ENCODE results near the gene SEPTIN10. TPM values are rescaled to one million over a fixed set of nuclear protein-coding genes. Genes with fewer than 3 reads are reported as not detected.

The SEPTIN10 gene
- total RNA-seq, 1 experiment from 2014 or later: 112 TPM

GRCh38 chr2:109637749-109638570, 24.2 kb upstream of the SEPTIN10 start:
- TF ChIP-seq, protein P1, sequence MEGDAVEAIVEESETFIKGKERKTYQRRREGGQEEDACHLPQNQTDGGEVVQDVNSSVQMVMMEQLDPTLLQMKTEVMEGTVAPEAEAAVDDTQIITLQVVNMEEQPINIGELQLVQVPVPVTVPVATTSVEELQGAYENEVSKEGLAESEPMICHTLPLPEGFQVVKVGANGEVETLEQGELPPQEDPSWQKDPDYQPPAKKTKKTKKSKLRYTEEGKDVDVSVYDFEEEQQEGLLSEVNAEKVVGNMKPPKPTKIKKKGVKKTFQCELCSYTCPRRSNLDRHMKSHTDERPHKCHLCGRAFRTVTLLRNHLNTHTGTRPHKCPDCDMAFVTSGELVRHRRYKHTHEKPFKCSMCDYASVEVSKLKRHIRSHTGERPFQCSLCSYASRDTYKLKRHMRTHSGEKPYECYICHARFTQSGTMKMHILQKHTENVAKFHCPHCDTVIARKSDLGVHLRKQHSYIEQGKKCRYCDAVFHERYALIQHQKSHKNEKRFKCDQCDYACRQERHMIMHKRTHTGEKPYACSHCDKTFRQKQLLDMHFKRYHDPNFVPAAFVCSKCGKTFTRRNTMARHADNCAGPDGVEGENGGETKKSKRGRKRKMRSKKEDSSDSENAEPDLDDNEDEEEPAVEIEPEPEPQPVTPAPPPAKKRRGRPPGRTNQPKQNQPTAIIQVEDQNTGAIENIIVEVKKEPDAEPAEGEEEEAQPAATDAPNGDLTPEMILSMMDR (conservative IDR thresholded peaks at IDR 0.05): no peak
- TF ChIP-seq EZH2 (IDR thresholded peaks at IDR 0.05; ENCODE audit: low read depth): no peak
- DNase-seq: peak in 1 of 2 experiments; percentile 73
- no peaks in the 10 kb centered on the region for H3K9me2 ChIP-seq (ENCODE audit: insufficient read depth)
- no TSS peak for BruUV-seq (replicated peaks)
- no peaks in the 10 kb centered on the region for H3K27me3 ChIP-seq (ENCODE audit: insufficient read depth, low read depth)
- peaks cover 4% of the 10 kb centered on the region; the same call in 1 of the 2 replicates for H3K9me3 ChIP-seq (ENCODE audit: insufficient read depth, low read depth)
- peaks cover 16% of the 10 kb centered on the region for H3F3A ChIP-seq (ENCODE audit: insufficient read depth, low read depth)
- ChIA-PET POLR2A (ENCODE audit: unreplicated experiment) (no interaction called here), CTCF (no interaction called here)
- H3K4me2 ChIP-seq: peak overlapping the region; percentile 59
- H3K79me2 ChIP-seq (ENCODE audit: low read depth): no peaks in the 10 kb centered on the region
- H3K27ac ChIP-seq: peak overlapping the region; percentile 55
- intact Hi-C loops (cut with micrococcal nuclease; ENCODE audit: unreplicated experiment): no loop called here
- 0 out of 2 replicates have a peak overlapping the region, but pooled peaks have one; percentile 12 for H2AFZ ChIP-seq
- H4K20me1 ChIP-seq (ENCODE audit: insufficient read depth): no peaks in the 10 kb centered on the region
- peaks cover 31% of the 10 kb centered on the region for H3K4me1 ChIP-seq (replicated peaks; ENCODE audit: insufficient read depth)
- H3K4me3 ChIP-seq: no peak overlapping the region; the same call in 1 of the 2 replicates
- no peaks in the 10 kb centered on the region for H3K36me3 ChIP-seq (ENCODE audit: low read depth)

GRCh38 chr2:109636317-109636716, 22.6 kb upstream of the SEPTIN10 start:
- Histone ChIP-seq H2AFZ (no peak overlapping the region), H3K4me1 (replicated peaks; ENCODE audit: insufficient read depth) (peaks cover 48% of the 10 kb centered on the region), H3K4me3 (no peak overlapping the region), H3K79me2 (ENCODE audit: low read depth) (no peaks in the 10 kb centered on the region), H3K9me3 (ENCODE audit: insufficient read depth, low read depth) (peaks cover 4% of the 10 kb centered on the region; the same call in 1 of the 2 replicates), H3K4me2 (no peak overlapping the region), H3K36me3 (ENCODE audit: low read depth) (no peaks in the 10 kb centered on the region), H3F3A (ENCODE audit: insufficient read depth, low read depth) (peaks cover 29% of the 10 kb centered on the region), H3K9me2 (ENCODE audit: insufficient read depth) (no peaks in the 10 kb centered on the region), H4K20me1 (ENCODE audit: insufficient read depth) (no peaks in the 10 kb centered on the region), H3K27me3 (ENCODE audit: insufficient read depth, low read depth) (no peaks in the 10 kb centered on the region), H3K27ac (peak overlapping the region; percentile 37; the same call in 1 of the 2 replicates)
- DNase-seq: peak in 1 of 2 experiments; percentile 49
- BruUV-seq (replicated peaks): no TSS peak
- TF ChIP-seq EZH2 (IDR thresholded peaks at IDR 0.05; ENCODE audit: low read depth): no peak
- TF ChIP-seq, protein P1 (conservative IDR thresholded peaks at IDR 0.05): no peak
- intact Hi-C loops (cut with micrococcal nuclease; ENCODE audit: unreplicated experiment): no loop called here
- CTCF ChIA-PET: interaction anchor here (0.6 kb wide), 1 partner anchor 54 kb away, joined by 6 read pairs; no protein-coding TSS in a partner anchor
- POLR2A ChIA-PET (ENCODE audit: unreplicated experiment): no interaction called here

GRCh38 chr2:109635426-109636304, 21.9 kb upstream of the SEPTIN10 start:
- H2AFZ ChIP-seq: no peak overlapping the region
- no TSS peak for BruUV-seq (replicated peaks)
- H3K9me2 ChIP-seq (ENCODE audit: insufficient read depth): no peaks in the 10 kb centered on the region
- no peak overlapping the region for H3K4me3 ChIP-seq
- TF ChIP-seq, protein P1 (conservative IDR thresholded peaks at IDR 0.05): no peak
- TF ChIP-seq EZH2 (IDR thresholded peaks at IDR 0.05; ENCODE audit: low read depth): no peak
- no peaks in the 10 kb centered on the region for H4K20me1 ChIP-seq (ENCODE audit: insufficient read depth)
- peaks cover 32% of the 10 kb centered on the region for H3F3A ChIP-seq (ENCODE audit: insufficient read depth, low read depth)
- intact Hi-C loops (cut with micrococcal nuclease; ENCODE audit: unreplicated experiment): no loop called here
- no peaks in the 10 kb centered on the region for H3K27me3 ChIP-seq (ENCODE audit: insufficient read depth, low read depth)
- POLR2A ChIA-PET (ENCODE audit: unreplicated experiment): no interaction called here
- no peak for DNase-seq
- no peaks in the 10 kb centered on the region for H3K36me3 ChIP-seq (ENCODE audit: low read depth)
- H3K4me1 ChIP-seq (replicated peaks; ENCODE audit: insufficient read depth): peaks cover 51% of the 10 kb centered on the region
- peak overlapping the region; percentile 37 for H3K27ac ChIP-seq
- no peaks in the 10 kb centered on the region for H3K79me2 ChIP-seq (ENCODE audit: low read depth)
- no peak overlapping the region for H3K4me2 ChIP-seq
- CTCF ChIA-PET: no interaction called here
- peaks cover 4% of the 10 kb centered on the region; the same call in 1 of the 2 replicates for H3K9me3 ChIP-seq (ENCODE audit: insufficient read depth, low read depth)
